CD14-positive monocyte (primary cell): ENCODE results near the gene TTC28. TPM values are rescaled to one million over a fixed set of nuclear protein-coding genes. Genes with fewer than 3 reads are reported as not detected.

Experiments used
- DNase-seq, 3 donors: peaks; one replicate each; pipeline ENCODE4 v3.0.0-alpha.2; 2011 to 2022
- H2AFZ ChIP-seq: 2 replicates; pipeline ENCODE4 v1.6.0; 2012; ENCODE audit warnings: mild to moderate bottlenecking, low read depth, low read length, inconsistent platforms; ENCODE audit not compliant: insufficient read depth, poor library complexity, severe bottlenecking
- H3K27ac ChIP-seq, 2 donors: 1 replicate in 1 of 2; 2 replicates in 1 of 2; pipeline ENCODE4 v1.5.1; 2012 to 2013; ENCODE audit warnings: low read length in 2 of 2, control low read depth in 1 of 2, inconsistent platforms in 1 of 2, low read depth in 1 of 2, mild to moderate bottlenecking in 1 of 2
- H3K27me3 ChIP-seq, 2 donors: one replicate each; pipeline versions ENCODE4 v1.6.0 to v1.6.1; 2011 to 2013; ENCODE audit warnings: low read length in 2 of 2; ENCODE audit not compliant: control insufficient read depth in 2 of 2, insufficient read depth in 2 of 2
- H3K36me3 ChIP-seq, 2 donors: replicated peaks in 1 of 2; 1 replicate in 1 of 2; 2 replicates in 1 of 2; pipeline versions ENCODE4 v1.5.1 to v1.6.1; 2012 to 2013; ENCODE audit warnings: low read length in 2 of 2, control low read depth in 1 of 2, inconsistent platforms in 1 of 2, mild to moderate bottlenecking in 1 of 2; ENCODE audit not compliant: insufficient read depth in 2 of 2, control insufficient read depth in 1 of 2
- H3K4me1 ChIP-seq, 2 donors: 1 replicate in 1 of 2; 2 replicates in 1 of 2; pipeline versions ENCODE4 v1.5.1 to v1.6.1; 2012 to 2013; ENCODE audit warnings: low read length in 2 of 2, control low read depth in 1 of 2, inconsistent platforms in 1 of 2, mild to moderate bottlenecking in 1 of 2, moderate library complexity in 1 of 2; ENCODE audit not compliant: insufficient read depth in 2 of 2, control insufficient read depth in 1 of 2
- H3K4me2 ChIP-seq: replicated peaks from 2 replicates; pipeline ENCODE3; 2012; ENCODE audit warnings: low read length, moderate library complexity, mild to moderate bottlenecking; ENCODE audit not compliant: poor library complexity, severe bottlenecking; ENCODE audit errors: extremely low read depth
- H3K4me3 ChIP-seq, 3 experiments: fragments of 200-600 bp in 1 of 3; sonication (generic) in 1 of 3; replicated peaks in 1 of 3; 1 replicate in 2 of 3; 2 replicates in 1 of 3; pipeline ENCODE4 v1.5.1; 2011 to 2013; ENCODE audit warnings: low read length in 3 of 3, mild to moderate bottlenecking in 3 of 3, control low read depth in 2 of 3, low read depth in 2 of 3, inconsistent platforms in 1 of 3, moderate library complexity in 1 of 3
- H3K79me2 ChIP-seq: 2 replicates; pipeline ENCODE4 v1.6.0; 2012; ENCODE audit warnings: mild to moderate bottlenecking, control low read depth, inconsistent platforms, low read length, moderate library complexity; ENCODE audit not compliant: insufficient read depth
- H3K9ac ChIP-seq: 2 replicates; pipeline ENCODE4 v1.6.0; 2017; ENCODE audit warnings: low read length, mild to moderate bottlenecking; ENCODE audit not compliant: insufficient read depth, poor library complexity, severe bottlenecking
- H3K9me3 ChIP-seq, 2 donors: replicated peaks in 1 of 2; 1 replicate in 1 of 2; 2 replicates in 1 of 2; pipeline versions ENCODE4 v1.5.1 to v1.6.1; 2012 to 2013; ENCODE audit warnings: low read length in 2 of 2, control low read depth in 1 of 2; ENCODE audit not compliant: control insufficient read depth in 1 of 2, insufficient read depth in 1 of 2
- H4K20me1 ChIP-seq: 2 replicates; pipeline ENCODE4 v1.6.0; 2012; ENCODE audit warnings: mild to moderate bottlenecking, low read length, control low read depth, moderate library complexity; ENCODE audit not compliant: insufficient read depth
- H3K27ac Mint-ChIP-seq, 7 donors: one replicate each; pipeline ENCODE4 v1.8.0; 2020; ENCODE audit warnings: mild to moderate bottlenecking in 7 of 7, mixed read lengths in 7 of 7, moderate library complexity in 6 of 7, inconsistent platforms in 2 of 7
- H3K27me3 Mint-ChIP-seq, 3 donors: one replicate each; pipeline ENCODE4 v1.8.0; 2021 to 2022; ENCODE audit warnings: low read depth in 3 of 3, mild to moderate bottlenecking in 3 of 3, mixed read lengths in 3 of 3, moderate library complexity in 3 of 3, inconsistent platforms in 1 of 3
- H3K36me3 Mint-ChIP-seq, 2 donors: one replicate each; pipeline ENCODE4 v1.8.0; 2020; ENCODE audit warnings: mixed read lengths in 2 of 2, inconsistent platforms in 1 of 2, mild to moderate bottlenecking in 1 of 2
- H3K4me1 Mint-ChIP-seq: one replicate; pipeline ENCODE4 v1.8.0; 2020; ENCODE audit warnings: mild to moderate bottlenecking, mixed read lengths
- H3K4me3 Mint-ChIP-seq, 2 donors: one replicate each; pipeline ENCODE4 v1.8.0; 2020; ENCODE audit warnings: mild to moderate bottlenecking in 2 of 2, mixed read lengths in 2 of 2, moderate library complexity in 1 of 2
- H3K9me3 Mint-ChIP-seq, 7 donors: one replicate each; pipeline ENCODE4 v1.8.0; 2020 to 2022; ENCODE audit warnings: mixed read lengths in 7 of 7, mild to moderate bottlenecking in 6 of 7, moderate library complexity in 6 of 7, inconsistent platforms in 2 of 7
- WGBS: methylation state at CpG from one replicate; pipeline ENCODE4 v1.1.5; 2013; ENCODE audit warnings: missing lambda C conversion rate; ENCODE audit not compliant: insufficient coverage; 5-methylcytosine and 5-hydroxymethylcytosine counted together
- intact Hi-C, 2 donors: fragments of 100-400 bp; cut with micrococcal nuclease; formaldehyde crosslinking; loops; one replicate each; pipeline versions ENCODE4 v1.15.0 to v1.15.1; 2023
- polyA plus RNA-seq, 3 donors: library from polyadenylated mRNA; depleted of rRNA in 1 of 3; unstranded in 2 of 3; stranded (reverse) in 1 of 3; fragments of 300-500 nt in 2 of 3; fragments of >200 nt in 1 of 3; fragmentation: Illumina TruSeq in 2 of 3; gene quantifications; 1 replicate in 2 of 3; 2 replicates in 1 of 3; pipeline ENCODE4 v1.2.3, GENCODE V29; 2012 to 2021
- TF ChIP-seq, protein P1 (sequence below): fragments of 200-600 bp; IDR thresholded peaks from one replicate; pipeline ENCODE4 v1.8.0; 2022; ENCODE audit warnings: antibody characterized with exemption, mild to moderate bottlenecking

TTC28 gene
- polyA plus RNA-seq, 3 donors = 0.24 to 0.61 TPM; not detected in 1

DNA sequence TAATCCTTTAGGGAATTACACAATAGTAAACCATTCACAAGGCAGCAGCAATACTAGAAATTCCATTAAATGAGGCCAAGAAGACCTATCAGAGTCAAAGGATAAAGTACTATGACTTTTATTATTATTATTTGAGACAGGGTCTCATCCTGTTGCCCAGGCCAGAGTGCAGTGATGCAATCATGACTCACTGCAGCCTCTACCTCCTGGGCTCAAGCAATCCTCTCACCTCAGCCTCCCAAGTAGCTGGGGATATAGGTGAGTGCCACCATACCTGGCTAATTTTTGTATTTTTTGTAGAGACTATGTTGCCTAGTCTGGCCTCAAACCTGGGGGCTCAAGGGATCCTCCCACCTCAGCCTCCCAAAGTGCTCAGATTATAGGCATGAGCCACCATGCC is 51.8 kb downstream of the TTC28 start:
- H3K4me1 Mint-ChIP-seq = no peaks in the 10 kb centered on the region
- intact Hi-C loops = no loop called here
- no peak overlapping the region for H3K4me3 ChIP-seq
- no peak overlapping the region for H3K4me2 ChIP-seq
- H3K36me3 ChIP-seq = no peaks in the 10 kb centered on the region
- no peak overlapping the region for H3K27ac Mint-ChIP-seq
- no peaks in the 10 kb centered on the region for H3K36me3 Mint-ChIP-seq
- H3K9me3 Mint-ChIP-seq = no peaks in the 10 kb centered on the region
- DNase-seq = no peak
- TF ChIP-seq, protein P1, sequence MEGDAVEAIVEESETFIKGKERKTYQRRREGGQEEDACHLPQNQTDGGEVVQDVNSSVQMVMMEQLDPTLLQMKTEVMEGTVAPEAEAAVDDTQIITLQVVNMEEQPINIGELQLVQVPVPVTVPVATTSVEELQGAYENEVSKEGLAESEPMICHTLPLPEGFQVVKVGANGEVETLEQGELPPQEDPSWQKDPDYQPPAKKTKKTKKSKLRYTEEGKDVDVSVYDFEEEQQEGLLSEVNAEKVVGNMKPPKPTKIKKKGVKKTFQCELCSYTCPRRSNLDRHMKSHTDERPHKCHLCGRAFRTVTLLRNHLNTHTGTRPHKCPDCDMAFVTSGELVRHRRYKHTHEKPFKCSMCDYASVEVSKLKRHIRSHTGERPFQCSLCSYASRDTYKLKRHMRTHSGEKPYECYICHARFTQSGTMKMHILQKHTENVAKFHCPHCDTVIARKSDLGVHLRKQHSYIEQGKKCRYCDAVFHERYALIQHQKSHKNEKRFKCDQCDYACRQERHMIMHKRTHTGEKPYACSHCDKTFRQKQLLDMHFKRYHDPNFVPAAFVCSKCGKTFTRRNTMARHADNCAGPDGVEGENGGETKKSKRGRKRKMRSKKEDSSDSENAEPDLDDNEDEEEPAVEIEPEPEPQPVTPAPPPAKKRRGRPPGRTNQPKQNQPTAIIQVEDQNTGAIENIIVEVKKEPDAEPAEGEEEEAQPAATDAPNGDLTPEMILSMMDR = no peak
- no peaks in the 10 kb centered on the region for H4K20me1 ChIP-seq
- no peak overlapping the region for H3K9ac ChIP-seq
- H3K79me2 ChIP-seq = no peaks in the 10 kb centered on the region
- H2AFZ ChIP-seq = no peak overlapping the region
- peaks cover 0 to 10% (median 6%) of the 10 kb centered on the region in 3 donors for H3K27me3 Mint-ChIP-seq
- H3K4me1 ChIP-seq = no peaks in the 10 kb centered on the region
- no peaks in the 10 kb centered on the region for H3K27me3 ChIP-seq
- H3K9me3 ChIP-seq = no peaks in the 10 kb centered on the region
- no peak overlapping the region for H3K4me3 Mint-ChIP-seq
- H3K27ac ChIP-seq = no peak overlapping the region

DNA sequence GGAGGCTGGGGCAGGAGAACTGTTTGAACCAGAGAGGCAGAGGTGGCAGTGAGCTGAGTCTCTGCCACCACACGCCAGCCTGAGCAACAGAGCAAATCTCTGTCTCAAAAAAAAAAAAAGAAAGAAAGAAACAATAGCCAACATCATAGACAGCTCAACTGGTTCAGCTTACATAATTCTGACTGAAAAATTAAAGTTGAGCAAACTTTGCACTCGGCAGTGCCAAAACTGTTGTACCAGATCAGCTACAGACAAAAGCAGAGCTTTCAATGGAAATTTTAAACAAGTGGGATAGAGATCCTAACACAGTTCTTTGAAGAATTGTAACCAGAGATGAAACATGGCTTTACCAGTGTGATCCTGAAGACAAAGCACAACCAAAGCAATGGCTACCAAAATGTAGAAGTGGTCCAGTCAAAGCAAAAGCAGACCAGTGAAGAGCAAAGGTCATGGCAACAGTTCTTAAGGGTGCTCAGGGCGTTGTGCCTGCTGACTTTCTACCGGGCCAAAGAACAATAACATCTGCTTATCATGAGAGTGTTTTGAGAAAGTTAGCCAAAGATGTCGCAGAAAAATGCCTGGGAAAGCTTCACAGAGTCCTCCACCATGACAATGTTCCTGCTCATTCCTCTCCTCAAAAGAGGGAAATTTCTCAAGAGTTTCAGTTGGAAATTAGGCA is 59.3 kb downstream of the TTC28 start:
- Histone ChIP-seq H4K20me1 (no peaks in the 10 kb centered on the region), H2AFZ (no peak overlapping the region), H3K27me3 (no peaks in the 10 kb centered on the region), H3K4me3 (no peak overlapping the region), H3K27ac (no peak overlapping the region), H3K79me2 (no peaks in the 10 kb centered on the region), H3K4me2 (no peak overlapping the region), H3K36me3 (no peaks in the 10 kb centered on the region), H3K9ac (no peak overlapping the region), H3K9me3 (no peaks in the 10 kb centered on the region), H3K4me1 (no peaks in the 10 kb centered on the region)
- intact Hi-C loops = no loop called here
- H3K4me1 Mint-ChIP-seq = no peaks in the 10 kb centered on the region
- TF ChIP-seq, protein P1 = no peak
- H3K27ac Mint-ChIP-seq = no peak overlapping the region
- peaks cover 0 to 3% (median 0%) of the 10 kb centered on the region in 7 donors for H3K9me3 Mint-ChIP-seq
- DNase-seq = no peak
- peaks cover 2 to 10% (median 6%) of the 10 kb centered on the region in 3 donors for H3K27me3 Mint-ChIP-seq
- no peaks in the 10 kb centered on the region for H3K36me3 Mint-ChIP-seq
- 100% methylated on average over 1 of the region's 5 CpGs for WGBS
- H3K4me3 Mint-ChIP-seq = no peak overlapping the region
